T follicular helper cell (primary cell): ENCODE results near the gene SLC2A5.

Source experiments
- DNase-seq: peaks from one replicate; pipeline ENCODE4 v3.0.0-alpha.2; 2020; ENCODE audit warnings: low read depth

SLC2A5 gene

DNA sequence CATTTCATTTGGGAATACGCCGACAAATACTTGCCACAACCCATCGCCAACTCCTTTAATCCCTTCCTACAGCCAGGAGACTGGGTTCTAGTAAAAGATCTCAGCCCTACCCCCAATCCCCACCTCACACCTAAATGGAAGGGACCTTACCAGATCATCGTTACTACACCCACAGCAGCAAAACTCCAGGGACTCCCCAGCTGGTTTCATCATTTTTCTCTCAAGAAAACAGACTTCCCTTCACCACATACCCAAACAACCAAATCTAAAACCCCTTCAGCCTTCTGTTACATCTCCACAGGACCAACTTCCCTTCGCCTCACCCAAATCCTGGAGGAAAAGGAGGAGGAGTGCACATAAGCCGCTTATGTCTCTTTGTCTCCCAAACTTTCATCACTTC, 23.7 kb upstream of the SLC2A5 start:
- no peak for DNase-seq

DNA sequence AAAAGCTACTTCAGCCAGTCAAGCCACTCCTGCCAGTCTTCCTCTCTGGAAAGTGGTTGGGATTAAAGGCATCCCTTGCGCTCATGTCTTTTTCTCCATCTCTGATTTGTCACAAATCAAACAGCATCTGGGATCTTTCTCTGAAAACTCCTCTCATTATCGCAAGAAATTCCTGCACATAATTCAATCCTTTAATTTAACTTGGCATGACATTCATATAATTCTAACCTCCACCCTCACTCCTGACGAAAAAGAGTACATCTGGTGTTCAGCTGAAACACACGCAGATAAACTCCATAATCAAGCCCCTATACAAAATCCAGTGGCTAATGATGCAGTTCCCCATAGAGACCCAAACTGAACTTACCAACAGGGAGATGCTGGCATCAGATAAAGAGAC, 19.4 kb upstream of the SLC2A5 start:
- no peak for DNase-seq

DNA sequence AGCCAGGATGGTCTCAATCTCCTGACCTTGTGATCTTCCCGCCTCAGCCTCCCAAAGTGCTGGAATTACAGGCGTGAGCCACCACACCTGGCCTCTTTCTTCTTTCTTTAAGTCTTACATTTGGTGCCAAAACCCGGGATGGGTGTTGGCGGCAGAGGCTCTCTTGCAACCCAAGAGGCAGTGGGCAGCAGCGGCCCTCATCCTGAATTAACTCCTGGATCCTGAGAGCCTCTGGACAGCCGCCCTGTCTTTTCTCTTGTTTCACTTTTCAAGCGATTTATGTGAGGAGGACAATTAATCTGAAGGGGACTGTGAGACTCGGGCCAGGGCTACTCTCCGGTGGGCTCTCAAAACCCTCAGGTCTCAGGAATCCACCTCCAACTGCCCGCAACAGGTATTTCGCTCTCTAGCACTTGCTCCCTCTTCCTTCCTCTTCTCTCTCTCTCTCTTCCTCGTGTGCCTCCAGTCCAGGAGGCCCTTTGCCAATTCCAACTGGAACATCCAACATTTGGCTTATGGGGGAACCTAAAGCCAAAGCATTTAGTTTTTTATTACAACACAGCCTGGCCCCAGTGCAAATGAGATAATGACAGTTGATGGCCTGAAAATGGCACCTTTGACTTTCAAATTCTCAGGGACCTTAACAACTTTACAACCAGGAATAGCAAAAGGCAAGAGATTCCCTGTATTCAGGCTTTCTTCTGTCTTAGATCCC, 18.1 kb upstream of the SLC2A5 start:
- DNase-seq = no peak

DNA sequence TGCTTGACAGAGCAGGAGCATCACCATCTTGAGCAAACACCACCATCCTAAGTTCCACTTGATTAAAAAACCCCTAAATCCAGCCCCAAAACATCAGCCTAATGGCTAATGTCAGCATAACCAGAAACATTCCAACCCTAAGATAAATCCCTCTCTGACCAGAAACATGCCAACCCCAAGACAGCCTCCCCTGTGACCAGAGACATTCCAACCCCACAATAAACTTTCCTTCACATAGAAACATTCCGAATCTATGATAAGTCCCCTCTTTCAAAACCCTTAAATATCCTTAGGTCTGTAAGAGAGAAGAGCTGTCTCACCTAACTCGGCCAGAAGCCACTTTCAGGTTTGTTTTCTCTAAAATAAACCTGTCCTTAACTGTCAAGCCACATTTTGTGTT, 17.4 kb upstream of the SLC2A5 start:
- DNase-seq = no peak

DNA sequence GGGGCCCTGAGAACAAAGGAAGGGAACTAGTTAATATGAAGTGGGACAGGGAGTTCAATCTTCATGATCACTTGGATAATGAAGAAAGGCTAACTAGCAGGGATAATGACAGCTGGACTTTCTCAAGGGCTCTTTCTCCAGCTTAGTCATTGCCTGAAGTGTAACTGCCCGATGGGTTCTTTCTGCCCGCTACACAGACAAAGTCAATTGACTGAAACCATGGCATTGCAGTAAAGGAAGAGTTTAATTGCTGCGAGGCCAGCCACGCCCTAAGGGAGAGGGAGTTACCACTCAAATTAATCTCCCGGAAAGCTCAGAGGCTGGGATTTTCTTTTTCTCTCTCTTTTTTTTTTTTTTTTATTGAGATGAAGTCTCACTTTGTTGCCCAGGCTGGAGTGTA, 16.6 kb upstream of the SLC2A5 start:
- DNase-seq = no peak

DNA sequence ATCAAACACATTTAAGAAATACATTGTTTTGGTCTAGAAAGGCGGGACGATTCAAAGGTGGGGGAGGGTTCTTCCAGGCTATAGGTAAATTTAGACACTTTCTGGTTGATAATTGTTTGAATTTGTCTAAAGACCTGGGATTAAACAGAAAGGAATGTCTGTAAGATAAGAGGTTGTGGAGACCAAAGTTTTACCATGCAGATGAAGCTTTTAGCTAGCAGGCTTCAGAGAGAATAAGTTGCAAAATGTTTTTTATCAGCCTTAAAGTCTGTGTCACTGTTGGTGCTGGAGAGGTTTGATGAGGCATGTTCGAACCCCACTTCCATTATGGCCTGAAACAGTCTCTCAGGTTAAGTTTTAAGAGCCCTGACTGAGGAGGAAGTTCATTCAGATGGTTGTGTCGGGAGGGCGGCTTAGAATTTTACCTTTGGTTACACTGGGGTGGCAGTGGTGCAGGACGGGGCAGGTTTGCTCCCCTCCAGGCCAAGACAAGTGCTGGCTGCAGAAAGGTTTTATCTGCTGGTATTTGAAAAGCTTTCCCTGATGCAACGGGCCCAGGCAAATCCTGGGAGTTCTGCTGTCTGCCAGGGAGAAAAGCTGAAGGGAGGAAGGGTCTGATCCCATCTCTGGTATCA, 16.0 kb upstream of the SLC2A5 start:
- DNase-seq = no peak

DNA sequence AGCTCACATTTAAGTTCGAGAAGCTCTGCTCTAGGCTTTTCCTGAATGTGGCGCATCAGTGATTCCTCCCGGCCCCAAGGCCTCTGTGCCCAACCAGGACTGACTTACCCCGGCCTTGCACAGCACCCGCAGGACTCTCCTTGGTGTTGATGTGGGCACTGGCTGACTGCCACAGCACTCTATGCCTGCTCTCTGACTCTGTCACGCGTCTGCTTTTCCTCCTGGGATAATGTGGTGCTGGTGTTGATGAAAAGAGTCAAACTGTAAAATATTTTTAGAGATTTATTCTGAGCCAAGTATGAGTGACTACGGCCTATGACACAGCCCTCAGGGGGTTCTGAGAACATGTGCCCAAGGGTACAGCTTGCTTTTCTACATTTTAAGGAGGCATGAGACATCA, 15.5 kb upstream of the SLC2A5 start:
- no peak for DNase-seq

DNA sequence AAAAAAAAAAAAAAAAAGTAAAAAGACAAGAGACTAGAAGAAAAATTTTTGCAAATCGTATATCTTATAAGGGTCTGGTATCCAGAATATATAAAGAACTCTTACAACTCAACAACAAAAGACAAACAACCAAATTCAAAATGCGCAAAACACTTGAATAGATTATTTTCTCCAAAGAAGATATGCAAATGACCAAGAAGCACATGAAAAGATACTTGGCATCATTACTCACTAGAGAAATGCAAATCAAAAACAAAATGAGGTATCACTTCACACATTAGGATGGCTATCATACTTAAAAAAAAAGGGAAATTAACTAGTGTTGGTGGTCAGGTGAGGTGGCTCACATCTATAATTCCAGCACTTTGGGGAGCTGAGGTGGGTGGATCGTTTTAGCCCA, 12.0 kb upstream of the SLC2A5 start:
- no peak for DNase-seq

DNA sequence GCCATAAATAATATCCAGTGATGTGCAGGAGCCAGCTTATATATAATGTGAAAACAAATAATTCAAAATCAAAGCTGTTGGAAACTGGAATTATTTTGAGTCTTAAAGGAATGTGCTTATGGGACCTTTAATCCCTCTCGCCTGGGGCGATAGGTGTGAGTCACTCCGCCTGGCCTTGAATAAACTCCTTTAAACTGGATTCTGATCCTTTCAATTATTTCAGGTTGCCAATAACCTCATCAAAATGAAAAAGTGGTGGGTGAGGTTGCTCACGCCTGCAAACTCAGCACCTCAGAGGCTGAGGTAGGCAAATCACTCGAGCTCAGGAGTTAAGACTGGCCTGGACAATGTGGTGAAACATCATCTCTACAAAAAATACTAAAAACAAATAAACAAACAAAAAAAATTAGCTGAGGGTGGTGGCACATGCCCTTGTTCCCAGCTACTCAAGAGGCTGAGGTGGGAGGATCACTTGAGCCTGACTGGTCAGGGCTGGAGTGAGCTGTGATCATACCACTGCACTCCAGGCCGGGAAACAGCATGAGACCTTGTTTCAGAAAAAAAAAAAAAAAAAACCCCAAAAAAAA, 11.4 kb upstream of the SLC2A5 start:
- no peak for DNase-seq

DNA sequence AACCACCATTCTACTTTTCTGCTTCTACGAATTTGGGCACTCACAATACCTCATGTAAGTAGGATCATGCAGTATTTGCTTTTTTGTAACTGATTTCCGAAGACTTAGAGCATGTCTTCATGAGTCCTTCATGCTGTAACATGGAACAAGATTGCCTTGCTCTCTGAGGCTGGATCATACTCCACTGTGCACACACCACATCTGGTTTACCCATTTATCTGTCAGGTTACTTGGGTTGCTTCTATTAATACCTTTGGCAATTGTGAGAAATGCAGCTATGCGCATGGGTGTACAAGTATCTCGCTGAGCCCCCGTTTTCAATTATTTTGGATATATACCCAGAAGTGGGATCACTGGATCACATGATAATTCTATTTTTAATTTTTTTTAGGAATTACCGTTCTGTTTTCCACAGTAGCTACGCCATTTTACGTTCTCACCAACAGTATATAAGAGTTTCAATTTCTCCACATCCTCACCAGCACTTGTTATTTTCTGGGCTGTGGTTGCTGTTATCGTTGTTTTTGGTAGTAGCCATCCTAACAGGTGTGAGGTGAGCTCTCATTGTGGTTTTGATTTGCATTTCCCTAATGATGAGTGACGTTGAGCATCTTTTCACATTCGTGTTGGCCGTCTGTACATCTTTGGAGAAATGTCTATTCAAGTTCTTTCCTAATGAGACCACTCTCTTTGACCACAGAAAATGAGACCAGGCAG, 10.7 kb upstream of the SLC2A5 start:
- no peak for DNase-seq

DNA sequence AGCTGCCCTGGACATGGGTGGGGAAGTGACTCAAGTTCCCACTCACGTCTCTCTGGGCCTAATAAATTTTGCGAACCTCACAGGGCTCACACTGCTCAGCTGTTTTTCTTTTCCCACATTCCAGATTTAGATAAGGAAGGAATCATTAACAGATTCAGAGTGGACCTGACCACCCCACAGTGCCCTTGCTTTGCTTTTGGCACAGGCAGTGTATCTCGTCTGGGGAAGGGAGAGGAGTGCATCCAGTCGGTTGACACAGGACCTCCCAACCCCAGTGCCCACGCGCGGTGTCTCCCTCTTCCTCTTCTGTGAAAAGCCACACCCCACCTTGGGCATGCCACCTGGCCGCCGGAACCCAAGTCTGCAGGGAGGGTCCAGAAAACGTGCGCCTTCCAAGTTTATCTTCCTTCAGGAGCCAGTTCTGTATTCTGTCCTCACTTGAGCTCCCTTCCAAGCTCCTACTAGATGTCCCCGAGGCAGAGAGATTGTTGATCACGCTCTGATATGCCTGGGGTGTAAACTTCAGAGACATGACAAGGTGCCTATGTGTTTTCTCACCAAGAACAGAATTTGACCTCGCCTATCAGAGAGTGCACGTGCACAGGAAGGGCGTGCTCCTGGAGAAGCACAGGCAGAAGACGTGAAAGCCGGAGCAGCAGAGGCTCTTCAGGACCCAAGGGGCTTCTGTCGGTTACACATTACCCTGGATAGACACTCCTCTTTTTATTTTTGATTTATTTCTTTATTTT, 9.5 kb upstream of the SLC2A5 start:
- no peak for DNase-seq

DNA sequence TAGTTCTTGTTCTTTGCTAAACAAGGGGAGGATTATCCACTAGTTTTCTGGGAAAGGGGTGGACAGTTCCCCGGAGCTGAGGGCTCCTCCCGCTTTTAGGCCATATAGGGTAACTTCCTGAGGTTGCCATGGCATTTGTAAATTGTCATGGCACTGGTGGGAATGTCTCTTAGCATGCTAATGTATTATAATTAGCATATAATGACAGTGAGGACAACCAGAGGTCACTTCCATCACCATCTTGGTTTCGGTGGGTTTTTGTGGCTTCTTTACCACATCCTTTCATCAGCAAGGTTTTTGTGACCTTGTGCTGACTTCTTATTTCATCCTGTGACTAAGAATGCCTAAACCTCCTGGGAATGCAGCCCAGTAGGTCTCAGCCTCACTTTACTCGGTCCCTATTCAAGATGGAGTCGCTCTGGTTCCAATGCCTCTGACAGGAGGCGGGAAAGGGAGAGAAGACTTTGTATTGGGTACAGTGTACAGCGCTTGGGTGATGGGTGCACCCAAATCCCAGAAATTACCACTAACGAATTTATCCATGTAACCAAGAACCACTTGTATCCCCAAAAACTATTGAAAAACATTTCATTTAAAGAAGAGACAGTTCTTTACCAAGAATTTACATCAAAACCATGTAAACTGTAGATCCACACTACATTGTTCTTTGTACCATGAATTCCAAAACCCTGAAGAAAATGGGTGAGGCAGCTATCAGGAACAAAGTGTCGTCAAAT, 8.7 kb upstream of the SLC2A5 start:
- DNase-seq = no peak

DNA sequence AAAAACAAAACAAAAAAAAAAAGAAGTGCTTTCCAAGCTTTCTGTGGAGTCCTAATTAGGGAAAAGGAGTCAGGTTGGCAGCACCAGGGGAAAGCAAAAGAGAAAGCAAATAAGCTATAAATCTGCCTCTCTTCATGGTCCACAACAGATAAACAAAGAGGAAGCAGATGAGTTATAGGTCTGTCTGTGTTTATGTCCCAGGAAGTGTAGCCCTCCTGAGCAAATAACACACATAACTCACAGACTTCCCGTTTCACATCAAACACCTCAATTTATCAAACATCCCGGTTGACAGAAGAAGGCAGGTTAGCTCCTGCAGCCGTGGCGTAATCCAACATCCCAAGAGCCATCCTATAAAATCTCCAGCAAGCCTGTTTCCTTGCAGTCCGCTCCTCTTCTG, 5.6 kb upstream of the SLC2A5 start:
- DNase-seq = no peak

DNA sequence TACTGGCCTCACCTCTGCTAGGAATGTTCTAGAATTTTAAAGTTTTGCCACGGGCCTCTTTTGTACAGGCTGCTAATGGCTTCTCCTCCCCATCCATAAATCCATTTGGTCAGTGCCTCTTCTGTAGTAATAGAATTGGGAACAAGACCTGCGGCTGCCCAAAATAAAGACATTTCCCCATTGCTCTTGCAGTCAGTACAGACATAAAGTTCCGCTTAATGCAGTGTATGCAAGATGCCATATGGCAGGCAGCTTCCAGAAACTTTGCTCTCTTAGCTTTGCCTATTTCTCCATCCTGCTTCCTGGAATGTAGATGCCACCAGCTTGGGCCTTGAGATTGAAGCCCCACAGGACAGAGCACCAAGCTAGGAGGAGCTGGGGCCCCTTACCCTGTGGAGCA, 3.7 kb upstream of the SLC2A5 start:
- DNase-seq = no peak

DNA sequence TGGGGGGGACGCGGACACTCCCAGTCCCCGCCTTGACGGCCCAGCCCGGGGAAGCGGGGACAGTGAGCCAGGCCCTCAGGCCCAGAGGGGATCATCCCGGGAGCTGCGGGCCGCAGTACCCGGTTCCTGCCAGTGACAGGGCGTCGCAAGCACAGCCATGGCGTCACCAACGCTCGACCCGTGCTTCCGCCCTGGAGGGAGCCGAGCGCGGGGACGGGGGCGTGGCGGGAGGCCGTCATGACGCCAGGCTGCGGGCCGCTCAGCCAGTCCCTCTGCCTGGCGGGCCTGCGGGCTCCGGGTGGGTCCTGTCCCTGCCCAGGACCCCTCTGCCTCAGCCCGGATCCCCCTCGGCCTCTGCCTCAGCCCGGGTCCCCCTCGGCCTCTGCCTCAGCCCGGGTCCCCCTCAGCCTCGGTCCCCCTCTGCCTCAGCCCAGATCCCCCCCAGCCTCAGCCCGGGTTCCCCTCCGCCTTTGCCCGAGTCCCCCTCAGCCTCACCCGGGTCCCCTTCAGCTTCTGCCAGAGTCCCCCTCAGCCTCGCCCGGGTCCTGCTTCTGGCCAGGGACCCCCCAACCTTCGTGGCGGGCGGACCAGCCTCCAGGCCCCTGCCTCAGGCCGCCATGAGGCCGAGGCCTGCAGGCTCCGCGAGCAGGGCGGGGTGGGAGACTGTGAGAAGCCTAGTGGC, 2.3 kb upstream of the SLC2A5 start:
- no peak for DNase-seq

DNA sequence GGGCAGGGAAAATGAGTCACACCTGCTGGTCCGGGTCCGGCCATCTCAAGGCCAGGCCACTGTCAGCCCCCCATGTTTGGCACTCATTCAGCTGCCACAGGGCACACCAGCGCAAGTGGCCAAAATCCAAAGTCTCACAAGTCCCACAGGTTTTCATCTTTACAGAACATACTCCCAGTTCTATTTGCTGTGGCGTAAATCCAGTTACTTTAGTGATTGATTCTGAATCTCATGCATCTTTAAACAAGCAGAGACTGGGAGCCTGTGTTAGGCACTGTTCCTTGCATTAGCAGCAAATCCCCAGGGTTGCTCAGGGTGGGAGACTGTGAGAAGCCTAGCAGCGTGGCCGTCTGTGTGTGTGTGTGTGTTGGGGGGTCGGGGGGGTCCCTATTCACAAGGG, 1.1 kb upstream of the SLC2A5 start:
- no peak for DNase-seq

DNA sequence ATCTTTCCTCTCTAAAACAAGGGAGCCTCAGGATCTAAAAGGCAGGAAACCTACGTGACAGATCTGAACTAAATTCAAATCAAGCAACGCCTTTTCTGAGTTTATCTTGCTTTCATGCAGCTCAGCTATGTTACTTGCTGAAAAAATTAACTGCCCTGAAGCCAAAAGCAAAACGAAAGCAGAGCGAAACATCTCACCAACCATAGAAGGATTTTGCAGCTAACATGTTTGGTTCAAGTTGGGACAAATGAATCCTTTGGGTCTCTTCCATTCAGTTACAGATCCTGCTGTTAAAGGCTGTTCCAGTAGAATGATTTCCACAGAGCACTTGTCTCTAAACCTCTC, 482 bp downstream of the SLC2A5 start:
- no peak for DNase-seq

DNA sequence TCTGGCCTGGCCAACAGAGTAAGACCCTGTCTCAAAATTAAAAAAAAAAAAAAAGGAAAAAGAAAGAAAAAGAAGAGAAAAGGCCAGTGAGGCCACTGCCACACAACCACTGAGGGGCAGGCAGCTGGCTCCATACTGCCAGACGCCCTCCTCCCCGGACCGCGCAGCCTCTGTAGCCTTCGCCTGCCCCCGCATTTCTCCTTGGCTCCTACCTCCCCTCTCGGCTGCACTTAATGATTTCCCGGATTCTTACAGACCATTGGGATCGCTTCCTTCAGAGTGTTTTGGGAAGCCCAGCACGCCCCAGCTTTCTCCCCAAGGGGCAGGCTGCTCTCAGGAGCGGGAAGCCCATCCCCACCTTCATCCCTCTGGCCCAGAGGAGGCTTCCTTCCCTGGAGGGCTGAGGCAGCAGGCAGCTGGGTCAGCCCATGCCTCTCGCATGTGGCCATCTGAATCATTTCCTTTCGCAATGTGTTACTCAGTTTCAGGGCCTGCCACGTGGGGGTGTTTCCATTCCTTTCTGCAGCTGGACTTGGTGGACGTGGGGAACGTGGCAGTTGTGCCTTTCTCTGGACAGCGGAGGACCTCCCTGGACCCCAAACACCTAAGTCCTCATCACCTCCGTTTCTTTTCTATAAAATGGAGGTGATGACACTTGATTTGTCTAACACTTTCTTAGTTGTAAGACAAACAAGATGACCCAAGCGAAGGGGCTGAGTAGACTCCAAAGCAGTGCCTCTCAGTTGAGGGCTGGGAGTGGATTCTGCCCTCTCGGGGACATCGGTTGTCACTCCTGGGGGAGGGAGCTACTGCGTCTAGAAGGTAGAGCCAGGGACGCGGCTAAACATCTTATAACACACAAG, 2.3 kb downstream of the SLC2A5 start:
- no peak for DNase-seq

DNA sequence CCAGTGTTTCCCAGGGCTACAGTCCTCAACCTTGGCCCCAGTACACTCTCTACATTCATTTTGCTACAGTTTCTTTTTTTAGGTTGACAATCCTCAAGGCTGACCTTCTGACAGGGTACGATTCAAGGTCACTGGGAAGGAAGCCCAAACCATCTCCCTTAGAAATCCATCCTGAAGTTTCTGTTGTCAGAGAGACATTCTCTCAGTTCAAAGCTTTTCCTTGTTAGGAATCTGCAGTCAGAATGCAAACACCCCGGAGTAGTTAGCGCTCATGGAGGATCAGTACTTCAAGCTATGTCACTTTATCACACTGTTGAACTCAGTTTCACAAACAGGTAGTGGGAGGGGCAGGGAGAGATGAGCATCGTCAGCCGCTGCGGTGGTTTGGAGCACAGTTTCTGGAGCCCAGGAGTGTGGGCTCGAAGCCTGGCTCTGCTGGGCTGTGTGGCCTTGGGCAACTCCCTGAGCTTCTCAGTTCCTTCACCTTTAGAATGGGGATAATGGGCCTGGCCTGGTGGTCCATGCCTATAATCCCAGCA, 4.2 kb downstream of the SLC2A5 start:
- DNase-seq = no peak

DNA sequence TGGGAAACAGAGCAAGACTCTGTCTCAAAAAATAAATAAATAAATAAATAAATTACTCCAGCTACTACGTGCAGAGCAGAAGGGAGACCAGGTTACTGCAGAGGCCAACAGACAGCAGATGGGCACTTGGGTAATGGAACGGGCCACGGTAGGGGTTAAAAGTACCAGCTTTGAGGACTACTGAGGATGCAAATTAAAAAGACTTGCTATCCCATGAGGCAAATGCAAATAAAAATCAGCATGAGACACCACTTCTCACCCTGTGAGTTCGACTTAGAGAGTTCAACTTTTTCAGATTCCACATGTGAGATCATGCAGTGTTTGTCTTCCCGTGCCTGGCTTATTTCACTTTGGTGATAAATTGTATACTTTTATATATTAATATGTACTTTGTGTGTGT, 6.6 kb downstream of the SLC2A5 start:
- DNase-seq = no peak
